GM18858 (cell line): ENCODE results near the gene LIMA1.
"Not testable (repeated sequence)": the region's sequence is repeated elsewhere in the genome, so short reads cannot be mapped to it uniquely, and the experiment has no call there.

Experiments
- ATAC-seq: cut with Tn5 transposase; IDR thresholded peaks from one replicate; pipeline ENCODE4 v1.9.1; 2021; ENCODE audit not compliant: unreplicated experiment

LIMA1 gene

DNA sequence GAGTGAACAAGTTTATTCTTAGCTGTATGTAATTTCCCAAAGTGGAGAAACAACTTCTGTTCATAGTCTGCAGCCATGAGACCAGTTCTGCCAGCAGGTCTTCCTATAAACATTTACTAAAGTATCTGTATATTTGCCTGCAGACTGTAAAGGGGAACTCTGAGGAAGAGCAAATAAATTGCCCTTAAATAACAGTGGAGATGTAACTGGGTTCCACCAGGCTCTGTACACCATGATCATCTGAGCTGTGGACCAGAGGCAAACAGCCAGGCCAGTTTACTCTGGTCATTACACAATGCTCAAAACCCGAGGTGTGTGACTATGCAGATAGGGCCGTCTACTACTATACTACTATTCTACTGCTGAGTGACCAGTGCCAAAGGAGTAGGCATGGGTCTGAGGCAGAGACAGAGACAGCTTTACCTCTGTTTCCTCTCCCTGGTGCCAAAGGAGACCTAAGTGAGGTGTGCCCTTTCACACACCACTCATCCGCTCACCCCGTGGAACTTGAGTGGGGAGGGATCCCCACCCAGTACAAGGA lies 95.0 kb downstream of the LIMA1 start:
- no peak for ATAC-seq

- no peak for ATAC-seq
Measured at GRCh38 chr12:50187084-50187900, 96.0 kb downstream of the LIMA1 start.

- ATAC-seq: no peak
Measured at GRCh38 chr12:50186681-50187080, 96.6 kb downstream of the LIMA1 start.

- ATAC-seq: no peak
Measured at GRCh38 chr12:50185970-50186663, 97.2 kb downstream of the LIMA1 start.

DNA sequence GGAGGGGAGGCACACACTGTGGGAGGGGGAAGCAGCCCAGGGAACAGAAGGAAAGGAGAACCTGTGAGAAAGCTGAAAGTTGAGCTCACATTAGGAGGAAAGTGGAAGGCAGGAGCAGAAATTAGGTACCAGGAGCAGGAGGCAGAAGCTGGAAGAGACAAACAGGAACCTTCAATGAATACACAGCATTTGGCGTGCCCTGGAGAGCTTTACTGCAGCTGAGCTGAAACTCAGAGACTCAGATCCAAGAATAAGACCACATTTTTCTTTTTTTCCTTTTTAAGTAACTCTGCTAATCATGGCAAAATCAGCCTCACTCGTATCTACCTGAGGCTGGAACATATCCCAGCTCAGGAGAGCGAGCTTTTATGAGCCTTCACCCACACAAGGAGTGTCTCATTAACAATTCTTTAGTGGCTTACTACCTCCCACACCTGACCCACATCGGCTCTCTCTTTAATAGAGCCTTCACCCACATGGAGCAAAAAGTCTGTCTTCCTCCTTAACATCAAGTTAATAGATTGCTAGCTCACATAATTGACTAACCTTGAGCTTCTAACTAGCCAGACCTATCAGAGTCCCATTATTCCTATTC lies 97.9 kb downstream of the LIMA1 start:
- ATAC-seq: no peak

DNA sequence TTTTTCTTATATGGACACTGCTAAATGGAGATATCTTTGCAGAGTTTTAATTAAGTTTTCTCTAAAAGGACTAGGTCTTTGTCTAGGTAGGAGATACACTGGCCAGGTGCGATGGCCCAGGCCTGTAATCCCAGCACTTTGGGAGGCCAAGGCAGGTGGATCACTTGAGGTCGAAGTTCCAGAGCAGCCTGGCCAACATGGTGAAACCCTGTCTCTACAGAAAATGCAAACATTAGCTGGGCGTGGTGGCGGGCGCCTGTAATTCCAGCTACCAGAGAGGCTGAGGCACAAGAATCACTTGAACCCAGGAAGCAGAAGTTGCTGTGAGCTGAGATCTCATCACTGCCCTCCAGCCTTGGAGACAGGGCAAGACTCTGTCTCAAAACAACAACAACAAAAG lies 99.1 kb downstream of the LIMA1 start:
- ATAC-seq: no peak

DNA sequence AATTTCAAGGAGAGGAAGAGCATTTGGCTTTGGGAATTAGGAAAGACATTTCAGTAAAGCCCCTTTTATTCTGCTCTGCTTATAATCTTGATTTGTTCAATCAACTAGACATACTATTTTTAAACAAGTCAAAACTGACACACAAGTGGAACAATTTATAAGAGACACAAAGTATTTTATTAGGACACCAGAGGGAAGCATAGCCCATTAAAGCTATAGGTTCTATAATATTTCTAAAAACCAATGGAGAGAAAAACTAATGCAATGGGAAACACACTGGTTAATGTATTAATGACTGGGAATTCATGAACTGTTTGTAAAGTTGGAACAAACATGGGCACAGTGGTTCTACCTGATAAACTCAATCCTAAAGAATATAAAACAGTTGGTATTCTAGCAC lies 100.9 kb downstream of the LIMA1 start:
- no peak for ATAC-seq

DNA sequence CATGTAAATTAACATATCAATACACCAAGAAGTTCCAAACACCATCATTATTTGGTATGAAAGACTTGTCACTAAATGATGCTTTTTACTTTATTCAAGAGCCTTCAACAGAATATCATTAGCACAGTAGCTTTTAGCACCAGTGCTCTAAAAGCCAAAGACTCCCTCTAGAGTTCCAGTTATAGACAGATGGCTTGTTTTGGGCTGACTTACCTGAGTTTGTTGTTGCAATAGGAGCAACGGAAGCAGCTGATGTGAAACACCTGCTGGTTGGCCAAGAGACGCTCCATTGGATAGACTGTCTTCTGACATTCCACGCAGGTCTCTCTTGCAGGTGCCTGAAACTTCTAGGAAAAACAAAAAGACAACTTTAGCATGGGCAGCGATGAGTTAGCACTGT lies 101.6 kb downstream of the LIMA1 start:
- no peak for ATAC-seq

GRCh38 chr12:50175716-50176026 lies 107.6 kb downstream of the LIMA1 start:
- no peak for ATAC-seq

DNA sequence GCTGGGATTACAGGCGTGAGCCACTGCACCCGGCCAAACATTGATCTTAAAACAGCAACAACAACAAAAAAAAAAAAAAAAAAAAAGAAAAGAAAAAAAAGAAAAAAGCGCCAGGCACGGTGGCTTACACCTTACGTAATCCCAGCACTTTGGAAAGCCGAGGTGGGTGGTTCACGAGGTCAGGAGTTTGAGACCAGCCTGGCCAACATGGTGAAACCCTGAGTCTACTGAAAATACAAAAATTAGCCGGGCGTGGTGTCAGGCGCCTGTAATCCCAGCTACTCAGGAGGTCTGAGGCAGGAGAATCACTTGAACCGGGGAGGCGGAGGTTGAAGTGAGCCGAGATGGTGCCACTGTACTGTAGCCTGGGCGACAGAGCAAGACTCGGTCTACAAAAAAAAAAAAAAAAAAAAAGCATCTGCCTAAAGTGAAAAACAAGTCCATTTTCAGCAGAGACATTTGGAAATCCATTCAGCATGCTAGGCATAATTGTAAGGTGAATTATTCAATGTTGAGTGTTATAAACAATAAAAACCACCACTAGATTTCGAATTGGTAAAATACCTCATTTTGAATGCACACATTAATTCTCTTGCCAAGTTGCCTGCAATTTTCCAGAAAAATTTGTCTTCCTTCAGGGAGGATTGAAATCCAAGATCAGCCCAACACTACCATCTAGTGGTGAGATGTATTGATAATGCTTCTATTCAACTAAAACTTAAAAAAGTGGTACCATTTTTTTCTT lies 108.2 kb downstream of the LIMA1 start:
- ATAC-seq: no peak

- ATAC-seq: peak; percentile 93
Measured at GRCh38 chr12:50167049-50167828, 116.1 kb downstream of the LIMA1 start, which contains the start of gene CERS5. CERS5 (minus strand) TSS chr12:50167369; CDS start chr12:50167297, 72 bp downstream.

GRCh38 chr12:50166799-50167048 lies 116.6 kb downstream of the LIMA1 start:
- no peak for ATAC-seq

DNA sequence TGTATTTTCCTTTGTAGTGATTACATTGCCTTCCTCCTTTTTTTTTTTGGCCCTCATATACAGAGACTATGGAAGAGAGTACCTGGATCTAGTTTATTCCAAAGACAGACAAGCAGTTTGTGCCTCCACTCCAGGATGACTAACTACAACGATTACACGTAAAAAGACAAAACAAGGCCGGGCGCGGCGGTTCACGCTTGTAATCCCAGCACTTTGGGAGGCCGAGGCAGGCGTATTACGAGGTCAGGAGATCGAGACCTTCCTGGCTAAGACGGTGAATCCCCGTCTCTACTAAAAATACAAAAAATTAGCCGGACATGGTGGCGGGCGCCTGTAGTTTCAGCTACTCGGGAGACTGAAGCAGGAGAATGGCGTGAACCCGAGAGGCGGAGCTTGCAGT lies 118.4 kb downstream of the LIMA1 start:
- ATAC-seq: no peak

- ATAC-seq: no peak
Measured at GRCh38 chr12:50162230-50162629, 121.1 kb downstream of the LIMA1 start.

DNA sequence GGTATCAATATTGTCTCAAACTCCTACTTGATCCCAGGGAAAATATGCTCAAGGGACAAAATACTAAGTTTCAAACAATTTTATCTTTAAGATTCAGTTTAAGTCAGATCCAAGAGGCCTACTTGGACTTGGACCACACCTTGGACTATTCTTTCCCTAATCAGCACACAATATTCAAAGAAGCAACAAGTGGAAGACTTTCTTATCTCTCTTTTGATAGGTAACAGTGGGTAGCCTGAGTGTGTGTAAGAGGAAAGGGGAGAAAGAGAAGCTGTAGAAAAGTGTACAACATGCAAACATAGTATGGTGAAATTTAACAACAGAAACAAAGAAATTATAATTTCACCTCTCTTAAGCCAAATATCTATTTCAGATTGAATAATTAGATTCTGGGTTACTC lies 122.7 kb downstream of the LIMA1 start:
- ATAC-seq: no peak

DNA sequence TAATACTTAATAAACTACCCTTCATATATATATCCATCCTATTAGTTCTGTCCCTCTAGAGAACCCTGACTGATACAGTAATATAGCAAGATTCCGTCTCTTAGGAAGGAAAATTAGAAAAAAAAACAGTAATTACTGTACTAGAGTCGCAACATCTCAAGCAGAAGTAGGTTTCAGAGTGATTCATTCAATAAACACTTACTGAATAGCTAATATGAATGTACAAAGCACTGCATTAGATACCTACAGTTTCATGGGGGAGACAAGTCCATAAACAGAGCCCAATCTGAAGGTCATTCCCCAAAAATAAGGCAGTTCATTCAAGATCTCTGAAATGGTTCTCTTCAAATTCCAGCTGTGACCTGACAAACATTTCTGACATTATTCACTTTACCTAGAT lies 126.1 kb downstream of the LIMA1 start:
- no peak for ATAC-seq

DNA sequence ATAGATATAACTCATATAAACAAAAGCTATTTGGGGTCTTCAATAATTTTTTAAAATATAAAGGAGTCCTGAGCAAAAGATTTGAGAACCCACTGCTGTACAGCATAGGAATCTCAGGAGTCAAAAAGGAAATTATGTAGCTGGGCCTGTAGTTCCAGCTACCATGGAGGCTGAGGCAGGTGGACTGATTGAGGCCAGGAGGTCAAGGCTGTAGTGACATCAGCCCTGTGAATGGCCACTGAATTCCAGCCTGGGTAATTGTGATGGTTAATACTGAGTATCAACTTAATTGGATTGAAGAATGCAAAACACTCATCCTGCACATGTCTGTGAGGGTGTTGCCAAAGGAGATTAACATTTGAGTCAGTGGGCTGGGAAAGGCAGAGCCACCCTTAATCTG lies 126.7 kb downstream of the LIMA1 start:
- ATAC-seq: no peak

- not testable (repeated sequence) for ATAC-seq
Measured at GRCh38 chr12:50154947-50155346, 128.4 kb downstream of the LIMA1 start.

- ATAC-seq: no peak
Measured at GRCh38 chr12:50151047-50151687, 132.2 kb downstream of the LIMA1 start.

DNA sequence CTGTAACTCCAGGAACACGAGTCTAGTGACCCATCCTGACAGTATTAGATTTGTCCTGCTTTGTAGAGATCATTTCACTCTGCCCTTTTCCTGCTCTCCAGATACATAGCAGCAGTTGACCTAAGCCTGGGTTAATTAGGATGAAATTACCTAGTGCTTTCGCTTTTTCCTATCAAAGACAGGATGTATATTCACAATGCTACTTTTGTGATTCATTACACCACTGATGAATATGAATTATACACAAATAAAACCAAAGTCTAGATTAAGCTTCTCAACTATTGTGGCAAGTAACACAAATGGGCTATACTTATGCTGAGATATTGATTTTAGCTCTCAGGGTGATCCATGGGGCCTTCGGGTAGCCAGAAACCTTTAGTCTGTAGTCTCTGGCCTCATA lies 134.0 kb downstream of the LIMA1 start:
- no peak for ATAC-seq
